HCT116 (cell line): ENCODE results near the gene NKX2-8. TPM values are rescaled to one million over a fixed set of nuclear protein-coding genes. Genes with fewer than 3 reads are reported as not detected.

Experiments
- ATAC-seq: fragments of 200-7000 bp; cut with Tn5 transposase; 2 replicates; pipeline ENCODE4 v1.9.1; 2020; ENCODE audit warnings: mild to moderate bottlenecking, moderate library complexity
- BruUV-seq: library from RNA; stranded (reverse); fragments of 400-500 nt; replicated peaks from 2 replicates; lab custom pipeline; 2021; lab: Mats Ljungman, UMichigan
- CTCF ChIA-PET: fragments of 300-600 bp; sonication (Branson Sonifier 250); formaldehyde crosslinking; loops from one replicate; lab custom pipeline; 2021; ENCODE audit warnings: antibody characterized with exemption; lab: Charles Lee
- POLR2A ChIA-PET: fragments of 300-600, 350-600 bp; sonication (Branson Sonifier 250); formaldehyde crosslinking; loops from one replicate; lab custom pipeline; 2021; ENCODE audit warnings: antibody characterized with exemption; lab: Charles Lee
- RAD21 ChIA-PET, 2 experiments: fragments of 300-600 bp; sonication (Branson Sonifier 250); formaldehyde crosslinking; loops; one replicate each; lab custom pipeline; 2023; ENCODE audit warnings: low total read pairs in 2 of 2; ENCODE audit not compliant: uncharacterized antibody in 2 of 2, unreplicated experiment in 2 of 2, low non-redundant PET in 1 of 2; lab: Charles Lee
- DNase-seq: peaks from one replicate; pipeline ENCODE4 v3.0.0-alpha.2; 2010; ENCODE audit warnings: low read depth, low spot score
- H2AFZ ChIP-seq: fragments of 200-600 bp; shearing (Covaris generic), sonication (generic); 2 replicates; pipeline ENCODE4 v1.6.1; 2017; ENCODE audit warnings: low read depth, mixed run types, mixed read lengths, antibody characterized with exemption, low read length; ENCODE audit not compliant: poor library complexity, severe bottlenecking
- H3K27ac ChIP-seq: 2 replicates; pipeline ENCODE4 v1.5.1; 2012; ENCODE audit warnings: low read depth, low read length
- H3K27me3 ChIP-seq: fragments of 200-600 bp; sonication (generic); 2 replicates; pipeline ENCODE4 v1.6.1; 2016; ENCODE audit warnings: mixed run types, low read length, mixed read lengths; ENCODE audit not compliant: insufficient read depth
- H3K36me3 ChIP-seq, 2 experiments: fragments of 200-500 bp in 1 of 2; fragments of 200-600 bp in 1 of 2; sonication (Bioruptor generic) in 1 of 2; sonication (generic) in 1 of 2; 2 replicates each; pipeline versions ENCODE4 v1.5.1 to v1.6.1; 2014 to 2016; ENCODE audit warnings: low read length in 2 of 2, inconsistent platforms in 1 of 2, mixed read lengths in 1 of 2, mixed run types in 1 of 2; ENCODE audit not compliant: insufficient read depth in 2 of 2, control insufficient read depth in 1 of 2
- H3K4me1 ChIP-seq, 2 experiments: fragments of 200-600 bp in 1 of 2; sonication (generic) in 1 of 2; 2 replicates each; pipeline versions ENCODE4 v1.5.1 to v1.6.1; 2012 to 2017; ENCODE audit warnings: low read length in 2 of 2, inconsistent platforms in 1 of 2, mild to moderate bottlenecking in 1 of 2, mixed read lengths in 1 of 2, mixed run types in 1 of 2, moderate library complexity in 1 of 2; ENCODE audit not compliant: insufficient read depth in 2 of 2, control insufficient read depth in 1 of 2
- H3K4me2 ChIP-seq: fragments of 200-600 bp; sonication (generic); 2 replicates; pipeline ENCODE4 v1.6.1; 2017; ENCODE audit warnings: mixed run types, low read length, mixed read lengths
- H3K4me3 ChIP-seq, 2 experiments: fragments of 200-600 bp in 1 of 2; sonication (generic) in 1 of 2; replicated peaks in 1 of 2; 2 replicates each; pipeline ENCODE4 v1.5.1; 2011 to 2016; ENCODE audit warnings: low read length in 2 of 2, control low read depth in 1 of 2, low read depth in 1 of 2, mild to moderate bottlenecking in 1 of 2, mixed read lengths in 1 of 2, mixed run types in 1 of 2
- H3K79me2 ChIP-seq: fragments of 200-600 bp; sonication (generic); 2 replicates; pipeline ENCODE4 v1.6.1; 2017; ENCODE audit warnings: mild to moderate bottlenecking, mixed run types, low read length, moderate library complexity, mixed read lengths; ENCODE audit not compliant: insufficient read depth
- H3K9ac ChIP-seq: fragments of 200-600 bp; sonication (generic); 2 replicates; pipeline ENCODE4 v1.6.1; 2016; ENCODE audit warnings: low read length, mixed read lengths
- H3K9me2 ChIP-seq: fragments of 200-600 bp; sonication (generic), shearing (Covaris generic); 2 replicates; pipeline ENCODE4 v1.6.1; 2017; ENCODE audit warnings: mixed run types, mild to moderate bottlenecking, moderate library complexity; ENCODE audit not compliant: insufficient read depth
- H3K9me3 ChIP-seq, 2 experiments: fragments of 200-500 bp in 1 of 2; fragments of 200-600 bp in 1 of 2; sonication (Bioruptor generic) in 1 of 2; sonication (generic) in 1 of 2; 2 replicates each; pipeline ENCODE4 v1.6.1; 2014 to 2017; ENCODE audit warnings: low read length in 2 of 2, mixed read lengths in 2 of 2, inconsistent platforms in 1 of 2, low read depth in 1 of 2, mild to moderate bottlenecking in 1 of 2, mixed run types in 1 of 2, moderate library complexity in 1 of 2; ENCODE audit not compliant: control insufficient read depth in 1 of 2, insufficient read depth in 1 of 2
- H4K20me1 ChIP-seq: fragments of 200-600 bp; sonication (generic), shearing (Covaris generic); 2 replicates; pipeline ENCODE4 v1.6.1; 2017; ENCODE audit warnings: mixed run types, mild to moderate bottlenecking, moderate library complexity; ENCODE audit not compliant: insufficient read depth
- ATF3 ChIP-seq: IDR thresholded peaks from 2 replicates; pipeline ENCODE4 v1.6.1; 2012
- CBX3 ChIP-seq: IDR thresholded peaks from 2 replicates; pipeline ENCODE4 v1.6.1; 2012; ENCODE audit warnings: low read depth
- CEBPB ChIP-seq: IDR thresholded peaks from 2 replicates; pipeline ENCODE4 v1.6.1; 2012; ENCODE audit warnings: low read depth
- CTCF ChIP-seq, 3 experiments: fragments of 200-600 bp in 1 of 3; sonication (generic) in 1 of 3; IDR thresholded peaks in 2 of 3; conservative IDR thresholded peaks in 1 of 3; 2 replicates each; pipeline ENCODE4 v1.5.1; 2012 to 2017; ENCODE audit warnings: low read depth in 2 of 3, low read length in 2 of 3, antibody characterized with exemption in 1 of 3, borderline replicate concordance in 1 of 3, control low read depth in 1 of 3, mild to moderate bottlenecking in 1 of 3, mixed read lengths in 1 of 3, mixed run types in 1 of 3, moderate library complexity in 1 of 3; ENCODE audit not compliant: insufficient read depth in 1 of 3
- EGR1 ChIP-seq: IDR thresholded peaks from 2 replicates; pipeline ENCODE4 v1.6.1; 2012; ENCODE audit warnings: low read depth
- JUND ChIP-seq: IDR thresholded peaks from 2 replicates; pipeline ENCODE4 v1.6.1; 2012
- POLR2A ChIP-seq: IDR thresholded peaks from 2 replicates; pipeline ENCODE4 v1.7.0; 2011; ENCODE audit warnings: borderline replicate concordance; ENCODE audit not compliant: insufficient read depth, insufficient read length; ENCODE audit errors: extremely low read depth
- POLR2AphosphoS5 ChIP-seq: IDR thresholded peaks from 2 replicates; pipeline ENCODE4 v1.6.1; 2011; ENCODE audit warnings: mild to moderate bottlenecking, low read depth, low read length, moderate library complexity
- RAD21 ChIP-seq: IDR thresholded peaks from 2 replicates; pipeline ENCODE4 v1.6.1; 2012; ENCODE audit warnings: low read depth, mild to moderate bottlenecking
- REST ChIP-seq: IDR thresholded peaks from 2 replicates; pipeline ENCODE4 v1.6.1; 2012; ENCODE audit warnings: low read depth
- SIN3A ChIP-seq: IDR thresholded peaks from 2 replicates; pipeline ENCODE4 v1.6.1; 2012; ENCODE audit warnings: low read depth
- SP1 ChIP-seq: IDR thresholded peaks from 2 replicates; pipeline ENCODE4 v1.6.1; 2012; ENCODE audit warnings: low read depth
- SRF ChIP-seq: IDR thresholded peaks from 2 replicates; pipeline ENCODE4 v1.6.1; 2012; ENCODE audit warnings: low read depth
- ZFX ChIP-seq: fragments of 450-650 bp; IDR thresholded peaks from 2 replicates; pipeline ENCODE4 v1.6.1; 2017
- intact Hi-C: fragments of 100-400 bp; cut with micrococcal nuclease; formaldehyde crosslinking; loops from 2 replicates; pipeline ENCODE4 v1.10.0; 2022
- total RNA-seq: library from RNA; stranded (reverse); gene quantifications from one replicate; pipeline ENCODE4 v1.2.1, GENCODE V29; 2021; ENCODE audit not compliant: unreplicated experiment

Gene NKX2-8
- total RNA-seq, 1 experiment from 2014 or later, result 7.5 TPM

- CTCF ChIA-PET, result no interaction called here
- no peak overlapping the region for H2AFZ ChIP-seq
- POLR2A ChIA-PET, result no interaction called here
- H3K27ac ChIP-seq, result no peak overlapping the region
- H4K20me1 ChIP-seq, result no peaks in the 10 kb centered on the region
- no peak overlapping the region for H3K9ac ChIP-seq
- H3K4me3 ChIP-seq, result no peak overlapping the region
- RAD21 ChIA-PET, result no interaction called here
- BruUV-seq, result no TSS peak
- intact Hi-C loops, result no loop called here
- no peaks in the 10 kb centered on the region for H3K79me2 ChIP-seq
- no peak overlapping the region for H3K4me2 ChIP-seq
- H3K9me2 ChIP-seq, result 0 out of 2 replicates have a peak, but pooled peaks cover 5% of the 10 kb centered on the region
- no peak for DNase-seq
- H3K36me3 ChIP-seq, result no peaks in the 10 kb centered on the region
- TF ChIP-seq REST (no peak), POLR2AphosphoS5 (no peak), EGR1 (no peak), SRF (no peak), CEBPB (no peak; the same call in 1 of the 2 replicates), ZFX (no peak), ATF3 (no peak), CTCF (IDR thresholded peaks at IDR 0.05 in 2 of 3, conservative IDR thresholded peaks at IDR 0.05 in 1 of 3; ENCODE audit: borderline replicate concordance in 1 of 3, insufficient read depth in 1 of 3, low read depth in 2 of 3, low read length in 2 of 3) (no peak), CBX3 (no peak), POLR2A (no peak), SIN3A (no peak), JUND (no peak), SP1 (no peak), RAD21 (no peak)
- ATAC-seq, result no peak
- no peaks in the 10 kb centered on the region for H3K4me1 ChIP-seq
- no peaks in the 10 kb centered on the region for H3K9me3 ChIP-seq
- H3K27me3 ChIP-seq, result peaks cover 15% of the 10 kb centered on the region; the same call in 1 of the 2 replicates
Measured at GRCh38 chr14:36570065-36570464, 12.3 kb downstream of the NKX2-8 start.
